ENCODE measurements around the gene FANCC.

FANCC gene

DNA sequence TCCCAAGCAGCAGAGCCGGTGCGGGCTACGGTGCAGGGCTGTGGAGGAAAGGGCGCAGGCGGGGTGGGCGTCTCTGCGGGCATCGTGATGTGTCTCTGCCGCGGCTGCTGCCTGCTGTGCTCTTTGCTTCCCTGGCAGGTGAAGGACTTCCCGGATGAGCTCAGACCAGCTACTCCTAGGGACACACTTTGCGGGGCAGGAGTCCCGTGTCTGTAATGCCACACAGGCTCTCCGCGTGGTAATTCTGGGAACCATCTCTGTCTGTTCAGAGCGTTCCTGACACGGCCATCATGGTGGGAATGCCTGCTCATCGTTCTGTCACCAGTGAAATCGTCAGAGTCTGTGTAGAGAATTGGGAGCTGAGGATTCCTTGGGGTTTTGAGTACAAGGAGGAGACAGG, 235.5 kb downstream of the FANCC start:
- no peak for FAIRE-seq

DNA sequence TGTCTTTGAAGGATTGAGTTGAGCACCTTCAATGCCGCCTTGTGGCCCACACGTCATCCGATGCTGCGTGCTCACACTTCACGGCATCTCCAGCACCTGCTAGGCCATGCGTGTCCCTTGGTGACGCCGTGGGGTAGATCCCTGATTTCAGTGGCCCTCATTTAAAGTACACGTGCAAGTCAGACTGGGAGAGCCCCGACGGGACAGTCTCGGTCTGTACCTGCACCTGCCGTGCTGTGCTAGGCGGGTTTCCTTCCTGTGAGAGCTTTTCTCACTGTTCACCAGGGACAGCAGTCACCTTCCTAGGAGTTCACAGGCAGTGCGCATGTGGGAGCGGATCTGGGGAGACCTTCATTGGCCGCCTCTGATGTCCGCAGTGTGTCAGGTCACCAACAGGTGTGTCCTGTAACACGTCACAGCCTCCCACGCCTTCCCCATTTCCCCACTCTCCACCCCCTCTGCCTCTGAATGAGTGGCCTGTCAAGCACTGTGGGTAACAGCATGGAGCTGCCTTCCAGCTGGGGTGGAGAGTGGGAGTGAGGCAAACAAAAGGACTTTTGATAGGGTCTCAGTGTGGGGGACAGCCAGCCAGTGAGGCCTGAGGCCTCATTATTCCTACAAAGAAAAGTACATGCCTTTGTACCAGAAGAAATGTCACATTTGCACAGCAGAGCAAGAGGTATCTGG, 236.4 kb downstream of the FANCC start:
- no peak for FAIRE-seq

DNA sequence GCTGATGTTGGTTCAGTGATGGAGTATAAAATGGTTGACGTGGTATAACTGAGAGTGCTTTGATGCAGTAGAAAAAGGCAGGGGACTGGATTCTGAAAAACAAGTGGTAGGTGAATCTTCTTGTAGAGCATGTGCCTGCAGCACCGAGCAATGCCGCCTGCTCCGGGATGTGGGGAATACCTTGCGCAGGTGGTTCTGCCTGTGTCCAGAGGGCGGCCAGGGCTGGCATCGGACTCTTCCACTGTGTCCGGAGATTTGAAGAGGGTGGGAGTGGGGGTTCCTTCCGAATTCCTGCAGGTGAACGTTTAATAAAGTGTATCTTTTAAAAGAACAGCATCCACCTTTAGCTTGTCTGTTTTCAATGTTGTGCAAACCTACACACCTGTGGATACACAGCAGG, 238.0 kb downstream of the FANCC start:
- no peak for FAIRE-seq

DNA sequence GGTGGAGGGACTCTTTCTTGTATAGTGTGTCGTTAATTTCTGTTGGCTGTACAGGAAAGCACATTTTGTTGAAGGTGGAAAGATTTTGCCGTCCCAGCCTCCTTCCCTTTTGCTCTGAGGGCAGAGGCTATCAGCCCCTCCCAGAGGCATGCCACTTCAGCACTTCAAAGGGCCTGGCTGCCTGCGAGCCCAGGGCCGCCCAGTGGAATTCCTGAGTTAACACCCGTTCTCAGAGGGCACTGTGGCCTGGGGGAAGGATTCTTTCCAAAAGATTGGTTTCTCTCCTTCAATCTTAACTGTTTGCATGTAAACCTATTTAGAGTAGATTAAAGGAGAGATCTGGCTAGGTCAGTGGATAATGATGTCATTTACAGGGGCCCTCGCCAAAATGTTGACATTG, 238.6 kb downstream of the FANCC start:
- FAIRE-seq, result no peak

DNA sequence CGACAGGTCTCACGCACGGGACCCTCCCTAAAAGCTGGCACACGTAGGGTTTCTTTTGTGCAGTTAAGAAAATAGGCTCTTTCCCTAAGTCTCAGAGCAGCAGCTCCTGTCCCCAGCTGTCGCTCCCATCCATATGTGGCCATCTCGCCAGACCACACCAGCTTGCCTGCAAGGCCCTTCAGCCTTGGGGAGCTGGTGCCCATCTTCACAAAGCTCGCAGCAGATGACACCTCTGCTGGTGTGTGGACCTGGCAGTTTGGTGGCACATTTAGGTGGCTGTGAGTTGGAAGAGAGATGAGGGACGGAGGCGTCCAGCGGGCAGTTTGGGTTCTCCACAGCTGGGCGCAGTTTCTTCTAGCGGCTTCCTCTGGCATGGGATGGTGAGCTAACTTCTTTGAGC, 239.0 kb downstream of the FANCC start:
- no peak for FAIRE-seq

DNA sequence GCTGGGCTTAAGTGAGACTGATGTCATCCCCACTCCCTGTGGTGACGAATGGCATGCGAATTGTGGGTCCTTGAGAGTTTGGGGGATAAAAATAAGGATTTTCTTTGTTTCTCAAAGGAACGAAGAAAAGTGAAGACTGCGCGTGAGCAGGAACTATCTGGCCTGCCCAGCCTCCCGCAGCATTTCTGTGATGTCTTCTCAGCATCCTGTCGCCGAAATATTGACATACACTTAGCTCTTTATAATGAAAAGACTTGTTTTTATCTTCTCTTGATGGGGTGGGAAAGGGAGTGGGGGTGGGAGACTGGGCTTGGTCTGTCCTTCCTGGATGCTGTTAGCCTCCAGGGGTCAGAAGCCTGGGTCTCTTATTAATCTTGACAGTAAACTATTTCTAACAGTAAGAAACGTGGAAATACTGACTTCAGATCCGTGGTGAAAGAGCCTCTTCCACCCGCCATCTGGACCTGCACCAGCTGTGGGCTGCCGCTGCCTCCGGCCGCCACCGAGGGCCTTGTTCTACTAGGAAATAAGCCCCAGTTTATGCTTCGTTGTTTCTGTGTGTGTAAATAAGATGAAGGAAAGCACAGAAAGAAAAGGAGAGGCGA, 239.6 kb downstream of the FANCC start:
- FAIRE-seq, result no peak

DNA sequence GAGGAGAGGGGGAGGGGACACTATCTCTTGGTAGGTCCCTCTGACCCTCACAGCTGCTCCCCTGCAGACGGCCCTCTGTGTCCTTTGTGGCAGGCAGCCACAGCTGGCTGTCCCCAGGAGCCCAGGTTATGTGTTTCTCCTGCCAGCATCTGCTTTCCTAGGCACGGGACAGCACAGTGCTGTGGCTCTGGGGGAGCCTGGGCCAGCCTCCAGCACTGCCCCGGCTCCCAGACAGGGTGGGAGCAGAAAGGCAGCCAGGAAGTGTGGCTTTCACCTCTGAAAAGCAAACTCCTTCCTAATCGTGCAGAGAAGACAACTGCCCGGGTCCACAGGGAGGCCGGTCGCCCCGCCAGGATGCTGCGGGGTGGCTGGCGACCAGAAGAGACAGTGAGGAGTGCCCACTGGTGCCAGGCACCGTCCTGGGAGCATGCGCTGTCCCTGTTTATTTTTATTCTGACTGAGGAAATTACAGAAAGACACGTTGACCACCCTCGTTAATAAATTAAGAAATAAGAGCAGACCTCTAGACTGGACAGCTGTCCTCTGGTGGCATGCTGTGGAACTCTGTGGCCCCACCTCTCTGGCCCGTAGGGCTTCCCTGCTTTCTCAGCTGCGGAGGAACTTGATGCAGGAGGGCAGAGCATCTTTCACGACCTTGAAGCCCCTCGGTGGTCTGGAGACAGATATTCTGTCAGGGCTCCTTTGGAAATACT, 240.3 kb downstream of the FANCC start:
- no peak for FAIRE-seq

DNA sequence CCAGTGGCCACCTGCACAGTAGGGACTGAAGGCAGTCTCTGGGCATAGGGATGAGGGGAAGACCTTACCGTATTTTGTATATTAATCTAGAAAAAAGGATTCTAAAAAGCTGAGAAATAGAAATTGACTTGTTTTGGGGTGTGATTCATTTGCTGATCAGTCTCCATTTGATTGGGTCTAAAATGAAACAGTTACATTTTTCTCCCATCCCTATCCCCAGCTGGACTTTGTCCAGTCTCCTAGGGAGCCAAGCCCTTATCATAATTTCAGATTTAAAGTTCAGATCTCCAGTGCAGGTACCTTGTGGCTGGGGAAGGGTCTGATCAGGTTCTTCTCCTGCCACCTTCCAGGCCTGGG, 240.8 kb downstream of the FANCC start:
- FAIRE-seq, result no peak

DNA sequence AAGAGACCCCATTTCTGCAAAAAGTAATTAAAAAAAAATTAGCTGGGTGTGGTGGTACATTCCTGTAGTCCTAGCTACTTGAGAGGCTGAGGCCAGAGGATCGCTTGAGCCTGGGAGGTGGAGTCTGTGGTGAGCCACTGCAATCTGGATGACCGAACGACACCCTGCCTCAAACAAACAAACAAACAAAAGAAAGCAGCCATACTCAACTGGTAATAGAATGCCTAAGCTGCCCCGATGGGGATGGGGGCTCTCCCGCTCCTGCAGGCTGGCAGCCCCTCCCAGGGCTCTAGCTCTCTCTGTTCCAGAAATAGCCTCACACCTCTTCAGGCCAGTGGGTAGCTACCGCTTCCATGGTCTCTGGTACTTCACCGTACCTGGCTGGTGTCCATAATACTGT, 241.8 kb downstream of the FANCC start:
- FAIRE-seq, result no peak

DNA sequence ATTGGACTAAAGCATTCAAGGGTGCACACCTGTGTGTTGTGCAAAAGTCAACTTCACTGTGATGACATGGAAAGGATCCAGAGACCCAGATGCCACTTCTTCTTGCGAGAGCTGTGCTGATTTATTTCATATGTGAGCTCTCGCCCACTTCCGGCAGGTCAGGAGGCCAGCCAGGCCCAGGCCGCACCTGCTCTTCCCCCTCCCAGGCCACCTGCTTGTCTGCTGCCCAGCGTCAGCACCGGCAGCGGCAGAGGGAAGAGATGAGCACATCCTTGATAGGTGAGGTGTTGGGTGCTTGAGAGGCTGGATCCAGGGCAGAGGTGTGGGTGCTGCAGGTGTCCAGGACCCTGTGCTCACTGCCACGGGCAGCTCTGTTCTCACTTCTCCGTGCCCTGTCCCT, 242.9 kb downstream of the FANCC start:
- no peak for FAIRE-seq

DNA sequence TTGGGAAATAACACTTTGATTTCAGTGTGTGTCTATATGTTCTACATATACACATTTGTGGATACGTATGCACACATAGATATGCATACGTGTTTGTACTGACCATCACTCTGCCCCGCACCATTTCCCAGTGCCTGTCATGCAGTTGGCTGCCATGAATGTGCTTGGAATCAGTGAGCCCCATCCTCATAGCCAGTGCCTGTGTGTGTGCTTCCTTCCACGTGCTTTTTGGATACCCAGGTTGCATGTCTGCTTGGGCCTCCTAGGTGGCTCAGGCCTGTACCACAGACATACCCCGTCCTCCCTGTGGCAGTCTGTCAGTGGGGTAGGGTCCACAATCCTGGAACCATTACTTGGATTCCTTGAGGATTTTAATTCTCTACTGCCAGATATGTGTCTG, 243.6 kb downstream of the FANCC start:
- no peak for FAIRE-seq

DNA sequence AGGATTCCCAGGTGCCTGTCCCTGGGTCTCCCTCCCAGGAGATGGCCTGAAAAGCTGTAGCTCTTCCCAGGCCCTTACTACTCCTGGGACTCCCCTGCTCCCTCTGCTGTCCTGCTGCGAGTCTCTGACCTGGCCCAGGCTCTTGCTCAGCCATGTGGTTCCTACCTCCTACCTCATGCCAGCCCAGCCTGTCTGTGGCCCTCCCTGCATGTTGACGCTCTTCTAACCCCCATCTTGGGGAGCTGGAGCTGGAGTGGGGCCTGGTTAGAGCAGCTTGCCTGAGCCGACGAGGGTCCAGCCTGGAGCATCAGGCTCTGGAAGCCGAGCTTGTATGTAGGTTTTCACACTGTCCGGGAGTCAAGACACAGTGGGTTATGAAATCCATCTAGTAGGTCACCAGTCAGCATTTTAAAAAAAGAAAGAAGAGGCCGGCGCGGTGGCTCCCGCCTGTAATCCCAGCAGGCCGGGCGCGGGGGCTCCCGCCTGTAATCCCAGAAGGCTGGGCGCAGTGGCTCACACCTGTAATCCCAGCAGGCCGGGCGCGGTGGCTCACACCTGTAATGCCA, 244.4 kb downstream of the FANCC start:
- no peak for FAIRE-seq

DNA sequence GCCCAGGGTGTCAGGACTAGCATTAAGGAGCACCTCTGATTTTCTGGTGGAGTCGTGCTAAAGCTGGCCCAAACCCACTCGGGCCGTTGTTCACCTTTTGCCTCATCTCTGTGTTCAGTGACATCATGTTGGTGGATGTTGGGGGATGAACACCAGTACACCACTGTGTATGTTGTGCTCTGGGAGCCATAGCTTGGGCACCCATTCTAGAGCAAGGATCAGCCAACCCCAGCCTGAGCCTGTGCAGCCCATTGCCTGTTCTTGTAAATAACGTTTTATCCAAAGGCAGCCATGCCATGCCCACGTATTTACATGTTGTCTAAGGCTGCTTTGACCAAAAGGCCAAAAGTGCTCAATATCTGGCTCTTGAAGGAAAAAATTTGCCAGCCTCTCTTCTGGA, 245.6 kb downstream of the FANCC start:
- FAIRE-seq, result no peak

DNA sequence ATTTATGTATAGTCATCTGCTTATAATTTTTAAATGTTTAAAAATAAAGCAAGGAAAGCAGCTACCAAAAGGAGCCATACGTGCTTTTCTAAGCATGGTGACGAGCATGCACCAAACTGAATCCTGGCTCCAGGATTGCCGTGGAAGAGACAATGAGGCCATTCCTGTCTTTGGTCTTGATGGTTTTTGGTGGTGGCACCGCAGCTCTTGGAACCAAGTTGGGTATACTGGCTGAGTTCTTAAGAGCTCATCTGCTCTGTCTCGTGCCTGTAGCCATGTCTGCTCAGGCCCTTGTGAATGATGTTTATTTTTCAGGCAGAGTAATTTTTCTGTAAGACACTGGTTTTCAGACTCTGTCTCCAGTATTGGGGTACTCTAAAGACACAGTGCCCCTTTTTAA, 246.1 kb downstream of the FANCC start:
- no peak for FAIRE-seq

DNA sequence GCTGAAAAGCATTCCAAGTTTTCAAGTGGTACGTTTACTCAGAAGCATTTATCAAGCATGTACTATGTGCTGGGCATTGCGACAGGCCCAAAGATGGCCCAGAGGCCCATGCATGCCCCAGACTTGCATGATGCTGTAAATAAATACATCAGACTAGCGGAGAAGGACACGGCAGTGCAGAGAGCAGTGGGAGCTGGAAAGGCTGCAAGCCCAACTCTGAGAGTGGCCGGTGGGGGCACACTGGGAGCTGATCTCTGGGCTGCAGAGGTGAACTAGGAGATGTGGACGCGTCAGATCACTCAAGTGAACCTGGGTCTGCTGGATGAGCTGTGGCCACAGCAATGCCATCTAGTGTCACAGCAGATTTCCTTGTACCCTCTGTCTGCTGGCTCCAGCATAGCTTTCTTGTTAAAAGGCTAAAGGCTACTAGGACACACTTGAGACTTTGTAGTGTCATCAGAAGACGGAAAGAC, 246.9 kb downstream of the FANCC start:
- no peak for FAIRE-seq

DNA sequence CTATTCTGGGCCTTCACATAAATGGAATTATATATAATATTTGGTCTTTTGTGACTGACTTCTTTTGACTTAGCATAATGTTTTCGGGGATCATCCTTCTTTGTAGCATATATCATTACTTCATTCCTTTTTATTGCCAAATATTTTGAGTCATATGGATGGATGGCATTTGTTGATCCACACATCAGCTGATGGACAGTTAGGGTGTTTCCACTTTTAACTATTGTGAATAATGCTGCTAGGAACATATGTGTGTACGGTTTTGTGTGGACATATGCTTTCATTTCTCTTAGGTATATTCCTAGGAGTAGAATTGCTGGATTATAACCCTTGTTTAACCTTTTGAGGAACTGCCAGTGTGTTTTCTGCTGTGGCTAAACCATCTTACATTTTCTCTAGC, 249.6 kb downstream of the FANCC start:
- no peak for FAIRE-seq

DNA sequence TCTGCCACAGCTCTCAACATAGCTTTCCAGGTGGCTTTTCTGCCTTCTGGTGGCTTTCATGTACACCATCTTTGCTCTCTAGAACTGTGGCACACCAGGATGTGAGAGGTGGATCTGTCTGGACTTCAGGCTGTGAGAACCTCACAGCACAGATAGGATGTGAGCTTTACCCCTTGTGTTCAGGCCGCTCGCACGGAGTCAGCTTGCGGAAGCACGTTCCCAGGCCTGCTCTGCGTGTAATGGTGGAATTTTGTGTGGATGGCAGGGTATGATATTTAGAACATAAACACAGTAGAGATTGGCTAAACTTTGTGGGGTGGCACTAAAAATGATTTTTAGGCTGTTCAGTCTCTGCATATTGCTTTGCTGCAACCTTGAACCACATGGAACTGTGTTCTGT, 250.5 kb downstream of the FANCC start:
- no peak for FAIRE-seq

DNA sequence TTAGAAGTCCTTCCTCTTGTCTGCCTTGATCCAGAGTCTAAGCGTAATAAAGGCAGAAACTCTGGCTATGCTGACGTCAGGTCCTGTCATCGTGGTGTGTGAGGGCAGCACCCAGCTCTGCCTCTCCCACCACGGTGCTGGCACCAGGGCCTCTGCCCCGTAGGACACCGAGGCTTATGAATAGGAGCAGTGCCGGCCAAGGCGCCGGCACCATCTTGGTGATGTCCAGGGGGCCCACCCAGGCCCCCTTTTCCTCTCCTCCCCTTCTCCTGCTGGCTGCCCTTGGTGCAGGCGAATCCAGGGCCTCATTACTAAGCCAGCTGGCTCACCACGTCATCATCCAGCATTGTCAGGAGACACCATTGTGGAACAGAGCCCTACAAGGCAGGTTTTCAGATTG, 252.3 kb downstream of the FANCC start:
- FAIRE-seq, result no peak

DNA sequence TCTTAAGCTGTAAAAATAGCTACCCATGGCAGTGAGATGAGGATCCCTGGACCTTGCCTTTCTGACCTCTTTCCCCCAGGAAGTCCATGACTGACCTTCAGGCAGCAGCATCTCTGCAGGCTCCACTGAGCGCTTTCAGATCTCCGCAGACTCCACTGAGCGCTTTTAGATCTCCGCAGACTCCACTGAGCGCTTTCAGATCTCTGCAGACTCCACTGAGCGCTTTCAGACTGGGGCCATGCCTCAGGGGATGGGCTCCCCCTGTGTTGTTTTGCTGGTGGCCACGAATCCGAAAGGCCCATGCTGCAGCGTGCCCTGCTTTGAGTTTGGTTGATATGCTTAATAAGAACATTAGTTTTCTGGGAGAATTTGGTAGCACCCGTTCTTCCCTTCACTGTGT, 254.2 kb downstream of the FANCC start:
- FAIRE-seq, result no peak

DNA sequence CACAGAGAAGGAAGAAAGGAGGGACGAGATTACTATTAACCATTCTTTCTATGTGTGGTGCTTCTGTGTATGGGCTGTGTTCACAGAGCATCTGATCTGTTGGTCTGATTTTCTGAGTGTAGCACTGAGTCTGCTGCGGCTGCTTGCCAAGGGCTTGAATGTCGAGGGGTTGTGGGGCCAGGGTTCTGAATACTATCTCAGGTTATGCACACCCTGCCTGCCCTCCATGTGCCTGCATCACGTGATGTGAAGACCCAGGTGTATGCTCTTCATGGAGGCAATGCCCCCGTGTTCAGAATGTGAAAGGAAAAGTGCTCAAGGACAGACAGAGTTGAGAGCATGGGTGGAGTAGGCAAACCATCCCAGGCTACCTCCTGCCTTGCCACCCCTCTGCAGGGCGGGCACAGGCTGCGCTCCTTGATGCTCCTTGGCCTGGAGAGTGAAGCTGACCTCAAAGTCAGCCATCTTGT, 254.9 kb downstream of the FANCC start:
- FAIRE-seq, result no peak

DNA sequence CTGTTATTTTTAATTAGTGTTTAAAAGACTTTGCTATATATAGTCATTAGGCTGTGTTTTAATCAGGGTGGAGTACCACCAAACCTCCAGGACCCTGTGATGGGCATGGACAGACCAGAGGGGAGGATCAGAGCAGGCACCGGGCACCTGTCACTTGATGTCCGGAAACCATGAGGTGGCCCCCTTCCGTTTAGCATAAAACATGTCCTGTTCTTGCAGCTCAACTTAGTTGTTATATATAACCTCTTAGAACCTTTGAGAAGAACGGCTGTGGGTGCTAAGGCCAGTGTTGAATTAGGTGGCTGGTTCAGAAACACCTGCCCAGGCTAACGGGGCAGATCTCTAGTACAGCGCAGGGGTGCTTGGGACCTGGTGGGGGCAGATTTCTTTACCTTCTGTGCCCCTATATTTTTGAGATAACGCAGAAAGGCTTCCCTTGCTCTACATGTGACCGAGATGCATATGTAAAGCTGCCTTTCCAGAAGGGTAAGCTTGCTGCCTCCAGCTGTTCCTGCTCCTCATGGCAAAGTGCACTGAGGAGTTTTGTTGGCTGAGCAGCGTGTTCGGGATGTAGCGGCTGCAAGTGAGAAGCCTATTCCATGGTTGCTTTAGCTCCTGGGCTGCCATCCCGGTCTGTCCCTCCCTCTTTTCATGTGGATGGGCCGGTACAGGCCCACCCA, 255.5 kb downstream of the FANCC start:
- no peak for FAIRE-seq

DNA sequence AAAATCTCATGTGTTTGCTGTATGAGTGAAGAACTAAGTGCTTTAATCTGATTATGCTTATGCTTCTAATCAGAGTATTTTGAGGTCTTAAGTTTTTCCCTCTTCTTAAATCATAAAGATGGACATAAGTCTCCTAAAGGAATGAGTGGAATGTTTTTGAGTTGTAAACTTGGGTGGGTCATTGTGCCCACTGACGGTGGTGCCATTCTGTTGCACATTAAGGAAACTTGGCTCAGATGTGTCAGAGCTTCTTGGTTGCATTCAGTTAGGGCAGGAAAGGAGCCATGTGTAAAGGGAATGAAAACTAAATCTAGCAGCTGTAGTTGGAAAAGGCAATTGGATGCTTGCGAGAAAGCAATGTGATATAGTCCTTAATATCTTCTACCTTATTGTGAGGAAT, 256.6 kb downstream of the FANCC start:
- no peak for FAIRE-seq

DNA sequence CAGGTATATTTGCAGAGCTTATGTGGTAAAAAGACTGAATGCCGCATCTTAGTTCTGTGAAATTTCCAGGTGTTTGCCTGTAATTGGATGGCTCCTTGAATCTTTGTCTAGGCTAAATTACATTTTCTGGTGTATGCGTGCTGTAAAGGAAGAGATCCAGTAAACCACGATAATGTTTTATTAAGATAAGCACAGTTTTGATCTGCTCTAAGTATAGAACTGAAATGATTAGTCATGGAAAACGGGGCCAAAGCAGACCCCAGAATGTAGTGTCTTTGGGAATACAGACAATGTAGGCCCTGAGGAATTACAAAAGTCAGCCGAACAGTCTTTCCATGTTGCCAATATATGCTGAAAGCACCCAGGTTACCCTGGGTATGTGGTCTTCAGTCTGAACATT, 257.3 kb downstream of the FANCC start:
- FAIRE-seq, result no peak

Data from A204.1 (cell line).